A549 (cell line): ENCODE data around the gene OMG. TPM values are rescaled to one million over a fixed set of nuclear protein-coding genes. Genes with fewer than 3 reads are reported as not detected.

Source experiments
- ATAC-seq, 2 experiments: fragments of 200-7000 bp in 1 of 2; fragments of >200 bp in 1 of 2; cut with Nextera tagmentation in 1 of 2; cut with Tn5 transposase in 1 of 2; 3 replicates each; pipeline versions ENCODE4 v1.8.0 to v1.9.1; 2018 to 2020; ENCODE audit warnings: mild to moderate bottlenecking in 1 of 2, moderate library complexity in 1 of 2
- CTCF ChIA-PET: fragments of 300-600 bp; sonication (Branson Sonifier 250); formaldehyde crosslinking; extraction: SDS; loops from one replicate; lab custom pipeline; 2021; ENCODE audit warnings: antibody characterized with exemption, inconsistent platforms; lab: Yijun Ruan, JAX
- POLR2A ChIA-PET: fragments of 350-600 bp; formaldehyde crosslinking; extraction: SDS; loops from one replicate; lab custom pipeline; 2021; ENCODE audit warnings: antibody characterized with exemption, inconsistent platforms; lab: Yijun Ruan, JAX
- DNase-seq, 2 experiments: peaks; one replicate each; pipeline versions ENCODE4 v3.0.0 to v3.0.0-alpha.2; 2011 to 2016; ENCODE audit warnings: low read depth in 1 of 2, low spot score in 1 of 2
- FAIRE-seq: peaks from 2 replicates; lab custom pipeline; 2011; peaks lifted over from hg19 to GRCh38; lab: Jason Lieb, UNC
- H3K27ac ChIP-seq, 2 experiments: fragments of >200 bp; sonication (Bioruptor Twin); formaldehyde crosslinking; 3 replicates each; pipeline ENCODE4 v1.5.1; 2016 to 2017
- H3K4me1 ChIP-seq: fragments of >200 bp; sonication (Bioruptor Twin); formaldehyde crosslinking; 3 replicates; pipeline ENCODE4 v1.6.1; 2016
- H3K4me2 ChIP-seq: fragments of >200 bp; sonication (Bioruptor Twin); formaldehyde crosslinking; 3 replicates; pipeline ENCODE4 v1.6.1; 2016
- H3K4me3 ChIP-seq: fragments of >200 bp; sonication (Bioruptor Twin); formaldehyde crosslinking; 3 replicates; pipeline ENCODE4 v1.5.1; 2016
- H3K9me3 ChIP-seq: fragments of >200 bp; sonication (Bioruptor Twin); formaldehyde crosslinking; 3 replicates; pipeline ENCODE4 v1.6.1; 2016
- CBX2 ChIP-seq: fragments of 200-600 bp; sonication (generic); IDR thresholded peaks from 2 replicates; pipeline ENCODE4 v1.6.1; 2016; ENCODE audit warnings: low read depth, mild to moderate bottlenecking, borderline replicate concordance
- CBX8 ChIP-seq: fragments of 200-600 bp; sonication (generic); IDR thresholded peaks from 2 replicates; pipeline ENCODE4 v1.6.1; 2016
- CHD2 ChIP-seq: fragments of 150-350 bp; IDR thresholded peaks from 2 replicates; pipeline ENCODE4 v1.6.1; 2014; ENCODE audit warnings: low read length; ENCODE audit not compliant: partially characterized antibody
- E2F6 ChIP-seq: IDR thresholded peaks from 2 replicates; pipeline ENCODE4 v1.6.1; 2012; ENCODE audit warnings: low read depth, borderline replicate concordance
- EHF ChIP-seq: fragments of 250-450 bp; sonication (Bioruptor Pico); IDR thresholded peaks from 2 replicates; pipeline ENCODE4 v1.5.0; 2020; ENCODE audit warnings: mild to moderate bottlenecking
- EHMT2 ChIP-seq: fragments of 200-600 bp; sonication (generic); IDR thresholded peaks from 2 replicates; pipeline ENCODE4 v1.6.1; 2016; ENCODE audit warnings: antibody characterized with exemption, low read depth, mild to moderate bottlenecking, moderate library complexity
- FOSL2 ChIP-seq, 2 experiments: fragments of 450-650 bp in 1 of 2; fragments of >200 bp in 1 of 2; sonication (Bioruptor Twin) in 1 of 2; formaldehyde crosslinking; IDR thresholded peaks; 2 replicates each; pipeline versions ENCODE4 v1.5.0 to v1.6.1; 2016 to 2020; ENCODE audit warnings: mild to moderate bottlenecking in 1 of 2, moderate library complexity in 1 of 2
- HES2 ChIP-seq: fragments of >200 bp; sonication (Bioruptor Twin); formaldehyde crosslinking; IDR thresholded peaks from 2 replicates; pipeline ENCODE4 v1.6.1; 2016
- HMGXB4 ChIP-seq: fragments of 250-450 bp; sonication (Bioruptor Pico); IDR thresholded peaks from 2 replicates; pipeline ENCODE4 v1.5.0; 2021; ENCODE audit warnings: mild to moderate bottlenecking, moderate library complexity, borderline replicate concordance
- HOXA7 ChIP-seq: fragments of 250-450 bp; sonication (Bioruptor Pico); IDR thresholded peaks from 2 replicates; pipeline ENCODE4 v1.5.0; 2020; ENCODE audit warnings: mild to moderate bottlenecking, moderate library complexity
- HOXB13 ChIP-seq: fragments of 250-450 bp; sonication (Bioruptor Pico); IDR thresholded peaks from 2 replicates; pipeline ENCODE4 v1.5.0; 2020; ENCODE audit warnings: low read depth, mild to moderate bottlenecking, moderate library complexity
- JUNB ChIP-seq: fragments of >200 bp; sonication (Bioruptor Twin); formaldehyde crosslinking; IDR thresholded peaks from 2 replicates; pipeline ENCODE4 v1.6.1; 2016
- KDM1A ChIP-seq: fragments of 200-600 bp; sonication (generic); IDR thresholded peaks from 2 replicates; pipeline ENCODE4 v1.6.1; 2016; ENCODE audit warnings: low read depth, mild to moderate bottlenecking
- MYC ChIP-seq: IDR thresholded peaks from 2 replicates; pipeline ENCODE4 v1.6.1; 2012; ENCODE audit warnings: mild to moderate bottlenecking, inconsistent platforms, low read length, improper control_type of control experiment, borderline replicate concordance
- PHF8 ChIP-seq: fragments of 200-600 bp; sonication (generic); IDR thresholded peaks from 2 replicates; pipeline ENCODE4 v1.6.1; 2016; ENCODE audit warnings: low read depth, mild to moderate bottlenecking, antibody characterized with exemption, moderate library complexity, borderline replicate concordance
- POLR2A ChIP-seq: IDR thresholded peaks from 2 replicates; pipeline ENCODE4 v1.6.1; 2012; ENCODE audit warnings: mild to moderate bottlenecking, low read length
- RAD21 ChIP-seq, 2 experiments: fragments of >200 bp in 1 of 2; sonication (Bioruptor Twin) in 1 of 2; formaldehyde crosslinking in 1 of 2; IDR thresholded peaks in 1 of 2; conservative IDR thresholded peaks in 1 of 2; 2 replicates in 1 of 2; 3 replicates in 1 of 2; pipeline ENCODE4 v1.6.1; 2012 to 2018; ENCODE audit warnings: inconsistent platforms in 1 of 2
- RARB ChIP-seq: fragments of 250-450 bp; sonication (Bioruptor Pico); IDR thresholded peaks from 2 replicates; pipeline ENCODE4 v1.8.0; 2021; ENCODE audit warnings: mild to moderate bottlenecking, moderate library complexity
- SMC3 ChIP-seq: fragments of >200 bp; sonication (Bioruptor Twin); formaldehyde crosslinking; IDR thresholded peaks from 3 replicates; pipeline ENCODE4 v1.6.1; 2018; ENCODE audit warnings: inconsistent platforms
- SREBF2 ChIP-seq: fragments of 450-650 bp; IDR thresholded peaks from 2 replicates; pipeline ENCODE4 v1.6.1; 2014; ENCODE audit warnings: mild to moderate bottlenecking, moderate library complexity
- TFCP2L1 ChIP-seq: fragments of 250-450 bp; sonication (Bioruptor Pico); IDR thresholded peaks from 2 replicates; pipeline ENCODE4 v1.5.0; 2021; ENCODE audit warnings: mild to moderate bottlenecking
- USF2 ChIP-seq: fragments of 450-650 bp; IDR thresholded peaks from 2 replicates; pipeline ENCODE4 v1.6.1; 2014; ENCODE audit warnings: antibody characterized with exemption
- ZFP36 ChIP-seq: fragments of 450-650 bp; IDR thresholded peaks from 2 replicates; pipeline ENCODE4 v1.6.1; 2014; ENCODE audit warnings: borderline replicate concordance; ENCODE audit not compliant: partially characterized antibody
- WGBS: methylation state at CpG from one replicate; pipeline ENCODE4 v1.1.6; 2017; ENCODE audit errors: missing lambda C conversion rate; 5-methylcytosine and 5-hydroxymethylcytosine counted together
- polyA plus RNA-seq, 4 experiments: library from polyadenylated mRNA; depleted of rRNA in 3 of 4; stranded (reverse); fragments of >200 nt; fragmentation: RNase III in 1 of 4; extraction: RNeasy Plus Mini Kit Qiagen cat#74134 plus additional on column Dnase treatment in 1 of 4; gene quantifications; 2 replicates in 3 of 4; 3 replicates in 1 of 4; pipeline ENCODE4 v1.2.3, GENCODE V29; 2011 to 2017

OMG gene
- polyA plus RNA-seq, 2 of the 4 experiments (the other 2 are of a cell fraction) = not detected

- TF ChIP-seq FOSL2 (IDR thresholded peaks at IDR 0.05) (no peak), FOSL2 (CRISPR knock-in tag; IDR thresholded peaks at IDR 0.05) (no peak)
These were observed 23.8 kb upstream of the OMG start (continued) for GRCh38 chr17:31320791-31321190.

GRCh38 chr17:31320241-31320640 lies 23.2 kb upstream of the OMG start:
- POLR2A ChIA-PET = no interaction called here

GRCh38 chr17:31318851-31319661 lies 22.0 kb upstream of the OMG start:
- DNase-seq = no peak
- peak; percentile 46 for FAIRE-seq
- 86% methylated on average over 5 of the region's 5 CpGs for WGBS
- no peak; a peak in 1 of 6 replicates for ATAC-seq
- TF ChIP-seq ZFP36 = no peak
- TF ChIP-seq EHF (CRISPR knock-in tag) = no peak
- TF ChIP-seq HES2 = no peak
- no peak for TF ChIP-seq E2F6
- TF ChIP-seq HMGXB4 = no peak
- TF ChIP-seq PHF8 = no peak
- POLR2A ChIA-PET = no interaction called here
- Histone ChIP-seq H3K4me1 (peaks cover 4% of the 10 kb centered on the region; the same call in 2 of the 3 replicates), H3K4me3 (no peak overlapping the region), H3K27ac (no peak overlapping the region), H3K4me2 (no peak overlapping the region), H3K9me3 (no peaks in the 10 kb centered on the region)
- CTCF ChIA-PET = interaction anchor here (0.5 to 1.0 kb wide), 7 partner anchors 14 to 575 kb away, joined by 3 to 5 read pairs (median 3); no protein-coding TSS in a partner anchor

More at GRCh38 chr17:31320241-31320640, 23.2 kb upstream of the OMG start:
- ATAC-seq = no peak
- CTCF ChIA-PET = no interaction called here
- Histone ChIP-seq H3K9me3 (no peaks in the 10 kb centered on the region), H3K27ac (no peak overlapping the region), H3K4me1 (no peaks in the 10 kb centered on the region), H3K4me2 (no peak overlapping the region), H3K4me3 (no peak overlapping the region)
- TF ChIP-seq POLR2A = no peak
- no peak for TF ChIP-seq SREBF2
- TF ChIP-seq CBX2 = no peak
- no peak for TF ChIP-seq USF2
- TF ChIP-seq TFCP2L1 = no peak
- no peak for TF ChIP-seq PHF8
- DNase-seq = no peak
- 91% methylated on average over 2 of the region's 2 CpGs for WGBS
- FAIRE-seq = no peak

GRCh38 chr17:31318298-31318801 lies 21.3 kb upstream of the OMG start:
- FAIRE-seq (peak; percentile 32), ATAC-seq (no peak), DNase-seq (no peak)
- ChIA-PET POLR2A (no interaction called here), CTCF (interaction anchor here (1.0 kb wide), 3 partner anchors 15 to 33 kb away, joined by 3 to 4 read pairs (median 3); no protein-coding TSS in a partner anchor)
- Histone ChIP-seq H3K4me2 (no peak overlapping the region), H3K4me1 (peaks cover 8% of the 10 kb centered on the region; the same call in 2 of the 3 replicates), H3K9me3 (no peaks in the 10 kb centered on the region), H3K27ac (no peak overlapping the region), H3K4me3 (no peak overlapping the region)
- 92% methylated on average over 8 of the region's 8 CpGs for WGBS
- TF ChIP-seq POLR2A = no peak
- no peak for TF ChIP-seq RARB (CRISPR knock-in tag)
- no peak for TF ChIP-seq ZFP36
- TF ChIP-seq HMGXB4 = no peak
- no peak for TF ChIP-seq EHF (CRISPR knock-in tag)
- no peak for TF ChIP-seq JUNB
- TF ChIP-seq HOXB13 (CRISPR knock-in tag) = no peak
- no peak for TF ChIP-seq SREBF2
- no peak for TF ChIP-seq USF2
- TF ChIP-seq KDM1A = no peak
- TF ChIP-seq SMC3 = no peak
- TF ChIP-seq CHD2 = no peak
- TF ChIP-seq TFCP2L1 = no peak
- TF ChIP-seq MYC = no peak
- TF ChIP-seq RAD21 (conservative IDR thresholded peaks at IDR 0.05 in 1 of 2, IDR thresholded peaks at IDR 0.05 in 1 of 2) = no peak
- TF ChIP-seq HOXA7 = no peak
- TF ChIP-seq EHMT2 = no peak
- TF ChIP-seq CBX8 = no peak
